ENCODE measurements around the gene BAIAP2. TPM values are rescaled to one million over a fixed set of nuclear protein-coding genes. Genes with fewer than 3 reads are reported as not detected.

Gene BAIAP2
- total RNA-seq, 2 donors from 2014 or later = 6.2 to 13.2 TPM

DNA sequence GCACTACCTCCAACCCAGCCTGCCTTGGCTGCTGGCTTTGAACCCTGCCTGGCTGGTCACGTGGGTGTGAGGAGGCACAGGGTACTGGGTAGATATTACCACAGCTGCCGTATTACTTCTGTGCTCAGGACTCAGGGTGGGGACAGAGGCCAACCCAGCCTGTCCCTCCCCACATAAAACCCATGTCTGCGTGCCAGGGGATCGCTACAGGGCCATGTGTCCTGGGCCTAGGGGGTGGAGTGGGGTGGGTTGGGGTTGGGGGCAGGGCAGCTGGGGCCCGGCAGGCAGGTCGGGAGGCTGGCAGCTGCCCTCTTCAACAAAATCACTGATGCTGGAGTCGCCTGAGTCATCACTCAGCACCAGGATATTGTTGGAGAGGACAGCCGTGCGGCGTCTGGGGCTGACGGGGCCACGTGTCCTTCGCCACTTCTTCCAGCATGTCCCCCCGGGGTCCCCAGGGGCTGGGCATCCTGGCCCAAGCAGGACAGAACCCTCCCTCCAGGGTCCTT lies 90.7 kb downstream of the BAIAP2 start:
- Mint-ChIP-seq H3K27ac (no peak overlapping the region), H3K9me3 (no peaks in the 10 kb centered on the region), H3K36me3 (no peaks in the 10 kb centered on the region)
- DNase-seq (ENCODE audit: low spot score in 2 of 2) (no peak), ATAC-seq (no peak)

DNA sequence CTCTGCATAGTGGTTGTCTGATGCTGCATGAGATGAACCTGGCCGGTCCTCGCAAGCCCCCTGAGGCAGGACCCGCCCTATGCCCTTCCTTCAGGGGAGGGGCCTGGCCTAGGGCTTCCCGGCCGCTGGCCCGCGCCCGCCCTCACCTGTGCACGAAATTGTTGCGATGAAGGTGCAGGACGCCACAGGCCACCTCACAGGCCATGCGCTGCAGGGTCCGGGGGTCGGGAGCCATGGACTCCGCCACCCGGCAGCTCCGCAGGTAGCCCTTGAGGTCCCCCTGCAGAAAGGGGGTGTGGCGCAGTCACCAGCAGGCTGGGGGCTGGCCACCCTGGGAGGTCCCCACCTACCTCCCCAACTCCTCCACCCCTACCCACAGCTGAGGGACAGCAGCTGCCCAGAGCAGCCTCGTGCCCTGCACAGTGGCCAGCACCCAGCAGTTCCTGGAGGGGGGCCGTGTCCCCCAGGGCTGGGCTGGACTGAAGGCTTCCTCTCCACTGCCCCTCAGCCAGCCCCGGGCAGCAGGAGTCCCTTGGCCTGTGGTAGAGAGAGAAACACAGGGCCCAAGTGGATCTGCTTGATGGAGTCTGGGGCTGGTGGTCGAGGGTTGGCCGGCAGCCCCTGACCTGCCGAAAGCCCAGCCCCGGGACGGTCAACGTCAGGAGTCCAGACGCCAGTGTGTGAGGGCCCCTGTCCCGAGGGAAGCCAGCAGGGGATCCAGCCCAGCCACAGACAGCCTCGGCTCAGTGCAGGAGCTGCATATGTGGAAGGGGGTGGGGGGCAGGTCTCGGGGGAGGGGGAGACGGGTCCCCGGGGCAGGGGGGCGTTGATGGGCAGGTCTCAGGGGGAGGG lies 91.6 kb downstream of the BAIAP2 start:
- H3K36me3 Mint-ChIP-seq = no peaks in the 10 kb centered on the region
- no peak for ATAC-seq
- no peak overlapping the region for H3K27ac Mint-ChIP-seq
- no peak for DNase-seq (ENCODE audit: low spot score in 2 of 2)
- H3K9me3 Mint-ChIP-seq = no peaks in the 10 kb centered on the region

DNA sequence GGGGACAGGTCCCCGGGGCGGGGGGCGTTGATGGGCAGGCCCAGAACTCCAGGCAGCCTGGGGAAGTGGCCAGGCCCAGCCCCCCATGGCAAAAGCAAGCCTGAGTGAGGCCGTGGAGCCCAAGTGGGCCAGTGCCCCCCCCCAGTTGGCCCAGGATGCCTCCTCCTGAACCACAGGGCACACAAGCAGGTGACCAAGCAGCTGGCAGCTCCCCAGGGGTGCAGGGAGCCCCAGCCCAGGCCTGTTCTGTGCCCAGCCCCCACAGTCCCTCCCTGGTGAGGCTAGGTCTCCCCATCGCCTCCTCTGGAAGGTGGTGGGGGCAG lies 92.1 kb downstream of the BAIAP2 start:
- no peak for DNase-seq (ENCODE audit: low spot score in 2 of 2)
- no peaks in the 10 kb centered on the region for H3K36me3 Mint-ChIP-seq
- no peak overlapping the region for H3K27ac Mint-ChIP-seq
- no peaks in the 10 kb centered on the region for H3K9me3 Mint-ChIP-seq
- ATAC-seq = no peak

DNA sequence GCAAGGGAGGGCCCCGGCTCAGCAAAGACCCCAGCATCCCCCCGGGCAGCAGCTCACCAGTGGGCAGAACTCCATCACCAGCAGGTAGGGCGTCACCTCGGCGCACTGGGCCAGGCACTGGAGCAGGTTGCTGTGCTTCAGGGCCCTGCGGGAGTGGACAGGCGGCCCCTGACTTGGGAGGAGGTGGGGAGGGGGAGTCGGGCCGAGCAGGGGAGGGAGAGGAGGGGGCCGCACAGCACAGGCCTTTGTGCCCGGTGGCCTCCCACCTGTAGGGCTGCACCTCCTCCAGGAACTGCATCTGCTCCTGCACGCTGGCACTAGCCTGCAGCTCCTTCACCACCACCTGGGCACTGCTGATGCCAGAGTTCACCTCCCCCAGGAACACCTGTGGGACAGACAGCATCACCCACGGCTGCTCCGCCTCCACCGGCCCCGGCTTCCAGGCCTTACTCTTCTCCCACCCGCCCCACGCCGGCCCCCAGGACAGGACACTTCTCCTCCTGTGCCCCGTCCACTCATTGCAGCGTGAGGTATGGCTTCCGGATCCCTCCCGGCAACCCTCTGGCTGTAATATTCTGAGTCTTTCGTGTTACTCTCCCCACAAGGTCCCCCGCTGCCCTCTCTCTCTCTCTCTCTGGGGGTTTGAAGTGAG lies 92.7 kb downstream of the BAIAP2 start:
- ATAC-seq (no peak), DNase-seq (ENCODE audit: low spot score in 2 of 2) (no peak)
- H3K9me3 Mint-ChIP-seq = no peaks in the 10 kb centered on the region
- no peak overlapping the region for H3K27ac Mint-ChIP-seq
- H3K36me3 Mint-ChIP-seq = no peaks in the 10 kb centered on the region

DNA sequence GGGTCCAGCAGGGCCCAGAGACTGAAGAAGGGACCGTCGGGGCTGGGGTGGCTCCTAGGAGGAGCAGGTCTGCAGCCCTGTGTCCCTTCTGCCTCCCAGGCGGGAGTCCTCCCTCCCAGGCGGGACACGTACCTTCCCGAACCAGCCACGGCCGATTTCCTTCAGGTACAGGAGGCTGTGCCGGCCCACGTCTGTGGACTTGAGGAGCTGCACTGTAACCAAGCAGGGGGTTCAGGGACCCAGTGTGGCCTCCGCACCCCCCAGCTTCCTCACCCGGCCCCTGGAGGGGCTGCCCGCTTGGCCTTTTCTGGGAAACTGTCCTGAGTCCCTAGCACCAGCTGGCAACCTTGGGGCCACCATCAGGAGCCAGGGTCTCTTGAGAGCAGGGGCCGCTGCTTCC lies 93.4 kb downstream of the BAIAP2 start:
- ATAC-seq (no peak), DNase-seq (ENCODE audit: low spot score in 2 of 2) (no peak)
- Mint-ChIP-seq H3K9me3 (no peaks in the 10 kb centered on the region), H3K36me3 (no peaks in the 10 kb centered on the region), H3K27ac (no peak overlapping the region)

DNA sequence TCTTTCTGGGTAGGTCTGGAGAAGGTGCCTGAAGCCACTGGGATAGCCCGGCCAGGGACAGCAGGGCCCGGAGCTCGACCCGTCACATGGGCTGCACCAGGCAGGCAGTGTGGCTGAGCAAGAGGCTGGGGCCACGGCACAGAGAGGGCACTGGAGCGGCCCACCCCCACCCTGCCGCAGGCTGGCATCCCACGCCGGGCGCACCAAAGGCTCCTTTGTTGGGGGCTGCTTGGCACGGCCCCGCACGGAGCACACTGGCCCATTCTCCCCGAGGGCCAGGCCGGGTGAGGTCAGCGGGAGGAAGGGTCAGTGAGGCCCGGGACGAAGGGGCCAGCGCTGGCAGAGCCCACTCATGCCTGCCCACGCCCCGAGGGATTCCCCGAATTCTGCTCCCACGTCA lies 93.8 kb downstream of the BAIAP2 start:
- Mint-ChIP-seq H3K9me3 (no peaks in the 10 kb centered on the region), H3K27ac (no peak overlapping the region), H3K36me3 (no peaks in the 10 kb centered on the region)
- ATAC-seq (no peak), DNase-seq (ENCODE audit: low spot score in 2 of 2) (no peak)

DNA sequence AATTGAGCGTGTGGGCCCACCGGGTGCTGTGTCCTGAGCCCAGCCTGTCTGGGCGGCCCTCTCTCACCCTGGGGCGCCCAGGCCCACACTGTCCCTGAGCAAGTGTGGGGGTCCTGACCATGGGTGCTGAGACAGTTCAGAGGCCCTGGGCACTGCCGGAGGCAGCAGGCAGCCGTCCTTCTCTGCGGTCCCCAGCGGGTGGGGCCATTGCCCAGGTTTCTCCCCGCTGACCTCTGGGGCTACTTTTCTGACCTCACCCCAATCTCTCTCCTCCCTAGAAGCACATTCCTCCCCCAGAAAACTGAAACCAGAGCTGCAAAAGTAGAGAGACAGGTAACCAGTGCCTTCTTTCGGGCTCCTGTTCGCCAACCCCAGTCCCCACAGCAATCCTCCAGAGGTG lies 94.3 kb downstream of the BAIAP2 start:
- H3K36me3 Mint-ChIP-seq = no peaks in the 10 kb centered on the region
- H3K27ac Mint-ChIP-seq = peak overlapping the region in 1 of 2 donors; percentile 48
- ATAC-seq = no peak
- H3K9me3 Mint-ChIP-seq = no peaks in the 10 kb centered on the region
- no peak for DNase-seq (ENCODE audit: low spot score in 2 of 2)

DNA sequence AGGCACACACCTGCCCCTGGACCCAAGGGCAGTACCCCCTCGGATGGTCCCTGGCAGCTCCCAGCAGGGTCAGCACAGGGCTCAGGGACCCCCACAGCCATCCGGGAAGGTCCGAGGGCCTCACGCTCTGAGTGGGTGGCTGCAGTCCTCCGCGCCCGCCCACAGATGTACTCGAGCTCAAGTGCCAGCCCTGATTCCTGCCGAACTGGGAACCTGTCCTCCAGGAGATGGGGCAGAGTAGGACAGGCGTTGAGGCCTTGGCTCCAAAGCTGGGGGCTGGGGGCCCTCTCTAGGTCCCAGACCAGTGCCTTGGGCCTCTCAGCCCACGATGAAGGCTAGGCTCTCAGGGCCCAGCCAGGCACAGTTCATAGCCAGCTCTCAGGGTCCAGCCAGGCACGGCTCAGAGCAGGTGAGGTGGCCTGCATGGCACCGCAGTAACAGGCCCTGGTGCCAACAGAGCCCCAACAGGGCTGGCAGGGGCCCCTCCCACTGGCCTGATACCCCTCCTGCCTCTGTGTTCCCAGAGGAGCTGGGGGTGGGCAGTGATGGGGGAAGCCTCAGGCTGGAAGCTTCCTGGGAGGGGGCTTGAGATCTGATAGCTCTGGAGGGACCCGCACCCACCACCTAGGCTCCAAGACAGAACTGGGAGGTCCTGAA lies 94.9 kb downstream of the BAIAP2 start:
- ATAC-seq = no peak
- Mint-ChIP-seq H3K9me3 (no peaks in the 10 kb centered on the region), H3K27ac (peak overlapping the region in 1 of 2 donors; percentile 48)

DNA sequence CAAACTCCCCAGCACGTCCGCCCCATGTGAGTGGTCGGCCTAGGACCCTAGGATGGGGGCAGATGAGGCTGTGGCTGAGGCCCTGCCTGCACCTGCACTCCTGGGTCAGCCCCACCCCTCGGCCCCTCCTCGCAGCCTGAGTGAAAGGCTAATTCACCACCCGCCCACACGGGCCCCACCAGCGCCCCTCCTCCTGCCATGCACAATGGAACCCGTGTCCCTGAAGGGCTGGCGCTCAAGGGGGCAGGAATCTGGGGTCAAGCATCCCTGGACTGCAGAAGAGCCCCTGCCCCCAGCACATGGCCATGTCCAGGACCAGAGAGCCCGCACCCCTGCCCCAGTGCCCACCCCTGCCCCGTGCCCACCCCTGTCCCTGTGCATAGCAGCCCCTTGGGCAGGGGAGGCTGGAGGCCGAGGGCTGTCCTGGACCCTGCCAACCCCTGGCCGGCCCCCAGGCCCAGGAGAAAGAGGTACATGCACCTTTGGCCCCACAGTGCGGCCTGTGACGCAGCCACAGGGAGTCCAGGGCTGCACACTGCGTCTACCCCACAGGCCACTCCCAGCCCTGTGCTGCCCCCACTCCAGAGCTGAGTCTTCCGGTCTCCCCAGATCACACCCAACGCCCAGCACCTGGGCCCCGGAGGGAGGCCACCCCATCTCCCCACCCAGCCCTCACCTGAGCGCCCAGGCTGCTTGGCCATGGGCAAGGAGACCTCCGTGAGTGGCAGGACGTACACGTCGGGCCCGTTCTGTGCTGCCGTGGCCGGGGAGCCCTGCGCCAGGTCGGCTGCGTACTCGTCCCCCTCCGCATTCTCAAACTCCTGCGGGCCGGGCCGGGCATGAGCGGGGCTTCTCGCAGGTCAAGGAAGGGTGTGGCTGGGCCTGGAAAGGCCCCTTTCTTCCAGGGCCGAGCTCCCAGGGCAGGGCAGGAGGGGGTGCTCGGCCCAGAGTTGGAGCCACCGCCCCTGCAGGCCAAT lies 95.7 kb downstream of the BAIAP2 start:
- no peaks in the 10 kb centered on the region for H3K36me3 Mint-ChIP-seq
- H3K27ac Mint-ChIP-seq = no peak overlapping the region
- no peak for DNase-seq (ENCODE audit: low spot score in 2 of 2)
- H3K9me3 Mint-ChIP-seq = no peaks in the 10 kb centered on the region
- no peak for ATAC-seq

More for the DNA sequence above, 94.9 kb downstream of the BAIAP2 start:
- no peaks in the 10 kb centered on the region for H3K36me3 Mint-ChIP-seq
- no peak for DNase-seq (ENCODE audit: low spot score in 2 of 2)

DNA sequence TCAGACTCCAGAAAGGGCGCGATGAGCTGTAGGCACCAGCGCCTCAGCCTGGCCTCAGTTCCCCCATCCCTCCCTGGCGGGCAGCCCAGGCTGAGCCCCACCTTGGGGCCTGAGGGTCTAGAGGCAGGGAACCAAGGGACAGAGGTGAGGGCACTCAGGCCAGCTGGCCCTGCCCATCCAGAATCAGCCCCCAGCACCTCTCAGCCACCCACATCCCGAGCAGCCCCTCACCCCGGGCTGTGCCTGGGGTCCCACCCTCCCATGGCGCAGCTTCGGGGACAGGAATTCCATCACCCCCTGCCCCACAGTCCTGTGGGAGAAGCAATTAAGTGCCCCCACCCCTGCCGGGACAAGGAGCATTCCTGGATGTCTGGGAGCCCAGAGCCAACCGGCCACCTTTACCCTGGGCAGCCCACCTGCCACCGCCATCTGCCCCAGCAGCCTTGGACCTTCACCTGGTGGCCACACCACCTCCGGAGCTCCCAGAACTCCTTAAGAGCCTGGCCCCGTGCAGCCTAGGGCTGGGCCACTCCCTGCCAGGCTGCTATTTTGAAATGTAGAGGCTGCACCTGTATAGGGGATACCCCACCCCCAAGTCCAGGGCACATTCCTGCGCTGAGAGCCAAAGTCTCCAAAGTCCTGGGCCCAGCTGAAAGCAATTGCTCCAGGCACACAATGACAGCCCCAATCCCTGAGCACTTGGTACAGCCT lies 96.7 kb downstream of the BAIAP2 start:
- H3K27ac Mint-ChIP-seq = no peak overlapping the region
- DNase-seq (ENCODE audit: low spot score in 2 of 2) (no peak), ATAC-seq (no peak)
- no peaks in the 10 kb centered on the region for H3K9me3 Mint-ChIP-seq
- no peaks in the 10 kb centered on the region for H3K36me3 Mint-ChIP-seq

DNA sequence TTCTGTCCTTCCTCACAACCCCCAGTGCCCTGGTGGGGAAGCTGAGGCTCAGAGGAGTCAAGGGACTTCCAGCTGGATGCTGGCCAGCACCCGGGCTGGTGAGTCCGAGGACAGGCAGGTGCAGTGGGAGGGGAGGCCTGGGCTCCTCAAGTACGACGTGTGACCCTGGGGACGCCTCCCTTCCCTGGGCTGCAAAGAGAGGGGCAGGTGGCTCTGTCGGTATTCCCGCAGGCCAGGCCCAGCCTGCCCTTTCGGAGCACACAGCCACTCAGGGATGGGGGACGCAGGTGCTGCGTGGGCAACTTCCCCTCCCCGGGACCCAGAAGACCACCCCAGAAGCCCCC lies 97.2 kb downstream of the BAIAP2 start:
- DNase-seq (ENCODE audit: low spot score in 2 of 2) (no peak), ATAC-seq (no peak)
- Mint-ChIP-seq H3K36me3 (no peaks in the 10 kb centered on the region), H3K9me3 (no peaks in the 10 kb centered on the region), H3K27ac (no peak overlapping the region)

DNA sequence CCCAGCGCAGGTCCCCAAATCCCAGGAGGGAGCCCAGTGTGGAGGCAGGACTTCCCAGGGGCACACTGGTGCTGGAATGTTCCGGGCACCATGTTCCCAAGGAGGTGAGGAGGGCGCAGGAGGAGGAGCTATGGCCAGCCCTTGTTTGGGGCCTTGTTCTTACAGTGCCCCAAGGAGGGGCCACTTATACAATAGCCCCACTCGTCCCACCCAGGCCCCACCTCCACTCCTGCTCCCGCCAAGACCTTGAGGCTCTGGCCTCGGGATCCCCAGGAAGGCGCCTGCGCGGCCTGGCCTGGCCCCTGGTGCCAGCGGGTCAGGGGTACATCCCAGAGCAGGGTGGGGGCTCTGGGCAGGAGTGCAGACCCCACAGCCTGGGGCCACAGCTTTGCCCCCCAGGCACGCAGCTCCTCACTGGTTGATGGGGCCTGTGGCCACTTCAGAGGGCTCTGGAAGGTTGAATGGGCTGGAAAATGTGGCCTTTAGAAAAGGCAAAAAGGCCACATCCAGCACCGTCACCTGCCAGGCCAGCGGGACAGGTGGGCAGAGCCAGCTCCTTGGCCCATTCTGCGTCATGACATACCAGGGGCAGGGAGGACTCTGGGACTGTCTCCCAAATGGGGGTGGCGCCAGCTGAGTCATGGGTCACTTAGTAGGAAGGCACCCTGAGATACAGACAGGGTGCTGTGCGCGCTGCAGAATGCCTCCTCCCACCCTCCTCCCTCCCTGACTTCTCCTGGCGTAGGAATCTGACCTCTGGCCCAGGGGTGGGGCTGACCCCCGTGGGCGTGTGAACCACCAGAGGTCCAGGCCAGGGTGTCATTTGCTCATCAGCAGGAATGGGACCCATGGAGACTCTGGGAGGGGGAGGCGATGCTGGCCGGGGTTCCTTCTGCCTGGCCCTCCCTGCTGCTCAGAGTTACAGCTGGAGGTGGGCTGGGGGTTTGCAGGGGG lies 98.1 kb downstream of the BAIAP2 start:
- Mint-ChIP-seq H3K36me3 (peaks cover 0 to under 1% of the 10 kb centered on the region in 2 donors), H3K9me3 (peaks cover 7% of the 10 kb centered on the region in 2 donors), H3K27ac (no peak overlapping the region)
- ATAC-seq (no peak), DNase-seq (ENCODE audit: low spot score in 2 of 2) (no peak)

DNA sequence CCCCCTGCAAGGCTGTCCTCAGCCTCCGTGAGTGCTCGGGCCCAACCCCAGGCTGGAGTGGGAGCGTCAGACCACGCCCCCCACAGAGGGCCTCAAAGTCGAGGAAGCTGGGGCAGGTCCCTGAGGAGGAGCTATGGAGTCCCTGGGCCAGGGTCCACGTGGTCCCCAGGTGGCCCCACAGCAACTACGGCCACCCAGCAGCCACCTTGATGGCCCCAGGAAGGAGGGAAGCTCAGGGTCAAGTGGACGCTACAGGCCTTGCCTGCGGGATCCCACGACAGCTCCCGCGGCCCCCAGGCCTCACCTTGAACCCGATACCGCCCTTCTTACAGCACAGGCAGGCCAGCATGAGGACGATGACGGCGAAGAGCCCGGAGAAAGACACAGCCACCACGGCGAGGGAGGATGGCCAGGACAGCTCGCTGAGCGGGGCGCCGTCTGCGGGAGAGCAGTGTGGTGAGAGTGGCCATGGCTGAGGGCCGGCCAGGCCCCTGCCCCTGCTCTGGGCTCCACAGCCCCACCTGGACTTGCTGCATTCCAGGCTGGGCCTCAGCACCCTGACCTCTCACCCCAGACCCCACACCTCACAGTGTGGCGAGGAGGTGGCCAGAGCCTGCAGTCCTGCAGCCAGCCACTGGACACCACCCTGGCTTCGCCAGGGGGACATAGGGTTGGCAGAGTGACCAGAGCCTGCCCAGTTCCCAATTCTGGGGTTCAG lies 99.3 kb downstream of the BAIAP2 start:
- DNase-seq (ENCODE audit: low spot score in 2 of 2) (no peak), ATAC-seq (no peak)
- peaks cover 18 to 19% of the 10 kb centered on the region in 2 donors for H3K9me3 Mint-ChIP-seq
- H3K36me3 Mint-ChIP-seq = peaks cover 0 to 12% of the 10 kb centered on the region in 2 donors
- H3K27ac Mint-ChIP-seq = no peak overlapping the region

DNA sequence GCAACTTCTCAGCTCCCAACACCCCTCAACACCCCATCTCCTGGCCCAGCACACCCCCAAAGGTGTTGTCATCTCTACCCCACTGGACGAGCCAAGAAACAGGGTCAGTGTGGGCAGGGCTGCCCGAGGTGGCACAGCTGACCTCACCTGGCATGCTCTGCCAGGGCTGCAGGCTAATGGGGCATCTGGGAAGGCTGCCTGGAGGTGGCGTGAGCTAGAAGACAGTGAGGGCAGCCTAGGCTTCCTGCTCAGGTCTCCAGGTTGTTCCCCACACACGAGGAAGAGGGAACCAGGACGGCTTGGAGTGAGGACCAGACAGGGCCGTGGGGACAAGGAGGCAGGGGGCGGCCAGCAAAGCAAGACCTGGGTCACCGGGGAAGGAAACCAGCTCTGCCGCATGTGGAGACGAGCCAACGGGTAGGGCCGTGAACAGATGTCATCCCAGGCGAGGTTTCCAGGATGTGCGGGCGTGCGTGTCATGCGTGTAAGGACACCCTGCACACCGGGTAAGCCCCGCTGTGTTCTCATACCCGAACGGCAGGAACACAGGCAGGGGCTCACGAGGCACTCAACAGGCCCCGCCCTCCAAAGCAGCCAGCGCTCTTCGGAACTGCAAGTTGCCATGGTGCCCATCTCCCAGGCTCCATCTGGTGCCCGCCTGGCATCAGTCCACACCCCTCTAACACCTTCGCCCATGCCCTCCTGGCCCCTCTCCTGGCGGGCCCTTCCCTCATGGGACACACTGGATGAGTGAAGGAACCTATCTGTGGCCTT lies 100.7 kb downstream of the BAIAP2 start:
- H3K36me3 Mint-ChIP-seq = peaks cover 0 to 12% of the 10 kb centered on the region in 2 donors
- ATAC-seq (no peak), DNase-seq (ENCODE audit: low spot score in 2 of 2) (no peak)
- no peak overlapping the region for H3K27ac Mint-ChIP-seq
- H3K9me3 Mint-ChIP-seq = peaks cover 18 to 19% of the 10 kb centered on the region in 2 donors

Data from activated naive CD4-positive, alpha-beta T cell treated with anti-CD3 and anti-CD28 coated beads, Interleukin-2, amount 50 U/mL, for 72 hours (primary cell).